Gastrocnemius medialis (tissue), 4 donors: ENCODE measurements around the gene KRTAP10-6. TPM values are rescaled to one million over a fixed set of nuclear protein-coding genes. Genes with fewer than 3 reads are reported as not detected.

Experiments used
- ATAC-seq, 2 donors: fragments of 150-250 bp; one replicate each; pipeline ENCODE4 v1.9.1; 2016
- DNase-seq, 2 donors: peaks; one replicate each; pipeline ENCODE4 v3.0.0-alpha.2; 2019
- H3K27ac ChIP-seq, 4 donors: fragments of 200-600 bp; sonication (generic); 1 replicate in 1 of 4; 2 replicates in 3 of 4; pipeline ENCODE4 v1.5.1; 2016 to 2018; ENCODE audit warnings: mild to moderate bottlenecking in 2 of 4, moderate library complexity in 1 of 4
- H3K27me3 ChIP-seq, 3 donors: fragments of 200-600 bp; sonication (generic) in 2 of 3; 1 replicate in 1 of 3; 2 replicates in 2 of 3; pipeline versions ENCODE4 v1.5.1 to v1.6.0; 2016 to 2019; ENCODE audit warnings: mild to moderate bottlenecking in 1 of 3, moderate library complexity in 1 of 3
- H3K36me3 ChIP-seq, 2 donors: fragments of 200-600 bp; sonication (generic) in 1 of 2; one replicate each; pipeline ENCODE4 v1.5.1; 2017 to 2018
- H3K4me1 ChIP-seq, 2 donors: fragments of 200-600 bp; sonication (generic) in 1 of 2; one replicate each; pipeline ENCODE4 v1.5.1; 2016 to 2017; ENCODE audit warnings: mild to moderate bottlenecking in 2 of 2
- H3K4me3 ChIP-seq, 4 donors: fragments of 200-600 bp; sonication (generic) in 3 of 4; 1 replicate in 1 of 4; 2 replicates in 3 of 4; pipeline ENCODE4 v1.5.1; 2016 to 2019; ENCODE audit warnings: mild to moderate bottlenecking in 2 of 4
- H3K9me3 ChIP-seq, 3 donors: fragments of 200-600 bp; sonication (generic) in 2 of 3; 1 replicate in 1 of 3; 2 replicates in 2 of 3; pipeline ENCODE4 v1.5.1; 2016 to 2019
- CTCF ChIP-seq, 5 experiments: fragments of 450-650 bp in 3 of 5; fragments of 200-600 bp in 2 of 5; sonication (generic) in 2 of 5; IDR thresholded peaks in 4 of 5; conservative IDR thresholded peaks in 1 of 5; 1 replicate in 4 of 5; 2 replicates in 1 of 5; pipeline ENCODE4 v1.5.1; 2016 to 2019; ENCODE audit warnings: antibody characterized with exemption in 5 of 5, mild to moderate bottlenecking in 3 of 5, moderate library complexity in 3 of 5
- POLR2A ChIP-seq, 2 donors: fragments of 450-650 bp; IDR thresholded peaks; one replicate each; pipeline ENCODE4 v1.6.1; 2017; ENCODE audit warnings: antibody characterized with exemption in 2 of 2, mild to moderate bottlenecking in 2 of 2, moderate library complexity in 2 of 2
- in situ Hi-C, 4 donors: fragments of 200-750 bp; cut with MboI; loops; one replicate each; pipeline versions ENCODE4 v1.15.0 to v1.8.0; 2017; ENCODE audit warnings: low sequenced_read_pairs in 4 of 4
- intact Hi-C: fragments of 100-400 bp; cut with DNase I; formaldehyde crosslinking; loops from one replicate; pipeline ENCODE4 v1.15.1; 2023; ENCODE audit warnings: low total_unique reads
- total RNA-seq, 4 donors: library from RNA; depleted of rRNA; stranded (reverse); fragments of >200 nt; gene quantifications; one replicate each; pipeline versions ENCODE4 v1.1.0 to v1.2.3, GENCODE V29; 2016

Gene KRTAP10-6
- total RNA-seq, 4 donors from 2014 or later: not detected

DNA sequence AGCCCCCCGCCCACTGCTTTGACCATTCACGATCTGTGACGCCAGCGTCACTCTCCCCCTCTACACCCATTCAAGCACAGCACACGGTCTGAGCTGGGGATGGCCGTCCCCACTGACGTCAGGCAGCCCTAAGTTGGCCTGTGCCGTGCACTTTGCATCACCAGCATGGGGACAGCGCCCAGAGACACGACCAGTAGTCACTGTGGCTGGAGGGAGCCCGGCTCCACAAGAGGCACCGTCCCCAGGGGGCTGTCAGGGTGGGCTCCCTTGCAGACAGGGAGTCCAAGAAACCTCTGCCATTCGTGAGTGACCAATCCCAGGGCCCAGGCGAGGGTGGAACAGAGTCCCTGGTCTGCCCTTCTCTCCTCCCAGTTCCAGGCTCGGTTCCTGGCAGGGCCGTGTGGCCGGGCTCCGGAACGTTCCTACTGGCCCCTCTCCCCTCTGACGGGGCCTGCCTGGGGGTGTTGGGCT is 21.9 kb upstream of the KRTAP10-6 start:
- no peak for DNase-seq
- TF ChIP-seq CTCF (IDR thresholded peaks at IDR 0.05 in 4 of 5, conservative IDR thresholded peaks at IDR 0.05 in 1 of 5): no peak
- TF ChIP-seq POLR2A (IDR thresholded peaks at IDR 0.05): no peak
- Histone ChIP-seq H3K4me1 (no peaks in the 10 kb centered on the region), H3K9me3 (no peaks in the 10 kb centered on the region), H3K4me3 (no peak overlapping the region), H3K36me3 (no peaks in the 10 kb centered on the region), H3K27ac (no peak overlapping the region), H3K27me3 (peaks cover 5 to 11% (median 5%) of the 10 kb centered on the region in 3 donors)
- intact Hi-C loops (no loop called here), in situ Hi-C loops (no loop called here)
- no peak for ATAC-seq

GRCh38 chr21:44613386-44614155 is 21.3 kb upstream of the KRTAP10-6 start:
- no peak for DNase-seq

DNA sequence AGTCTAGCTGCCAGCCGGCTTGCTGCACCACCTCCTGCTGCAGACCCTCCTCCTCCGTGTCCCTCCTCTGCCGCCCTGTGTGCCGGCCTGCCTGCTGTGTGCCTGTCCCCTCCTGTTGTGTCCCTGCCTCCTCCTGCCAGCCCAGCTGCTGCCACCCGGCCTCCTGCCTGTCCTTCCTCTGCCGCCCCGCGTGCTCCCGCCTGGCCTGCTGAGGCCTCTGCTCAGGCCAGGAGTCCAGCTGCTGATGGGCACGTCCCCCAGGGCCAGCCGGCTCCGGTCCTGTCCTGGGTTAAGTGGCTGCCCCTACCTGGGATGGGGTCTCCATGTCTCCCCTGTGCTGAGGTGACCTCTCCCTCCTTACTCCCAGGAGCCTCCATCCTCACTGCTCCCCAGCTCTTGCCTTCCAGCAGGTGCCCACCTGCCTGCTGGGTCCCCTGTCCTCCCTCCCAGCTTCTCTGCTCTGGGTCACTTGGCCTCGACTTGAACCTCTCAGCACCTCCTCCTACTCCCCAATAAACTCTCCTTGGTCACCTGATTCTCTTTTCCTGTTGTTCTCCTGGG is 20.4 kb upstream of the KRTAP10-6 start:
- H3K9me3 ChIP-seq: no peaks in the 10 kb centered on the region
- in situ Hi-C loops: no loop called here
- H3K27ac ChIP-seq: no peak overlapping the region
- no peak overlapping the region for H3K4me3 ChIP-seq
- DNase-seq: no peak
- H3K27me3 ChIP-seq: peaks cover 5 to 11% (median 5%) of the 10 kb centered on the region in 3 donors
- H3K4me1 ChIP-seq: no peaks in the 10 kb centered on the region
- intact Hi-C loops: no loop called here
- TF ChIP-seq POLR2A (IDR thresholded peaks at IDR 0.05) (no peak), CTCF (IDR thresholded peaks at IDR 0.05 in 4 of 5, conservative IDR thresholded peaks at IDR 0.05 in 1 of 5) (no peak)
- no peaks in the 10 kb centered on the region for H3K36me3 ChIP-seq
- ATAC-seq: no peak

More at GRCh38 chr21:44613386-44614155, 21.3 kb upstream of the KRTAP10-6 start:
- H3K4me1 ChIP-seq: no peaks in the 10 kb centered on the region
- no peaks in the 10 kb centered on the region for H3K9me3 ChIP-seq
- no peaks in the 10 kb centered on the region for H3K36me3 ChIP-seq
- peaks cover 5 to 11% (median 5%) of the 10 kb centered on the region in 3 donors for H3K27me3 ChIP-seq
- no peak for ATAC-seq
- in situ Hi-C loops (no loop called here), intact Hi-C loops (no loop called here)
- H3K4me3 ChIP-seq: no peak overlapping the region
- H3K27ac ChIP-seq: no peak overlapping the region
- TF ChIP-seq POLR2A (IDR thresholded peaks at IDR 0.05): no peak
- TF ChIP-seq CTCF (IDR thresholded peaks at IDR 0.05 in 4 of 5, conservative IDR thresholded peaks at IDR 0.05 in 1 of 5): no peak

DNA sequence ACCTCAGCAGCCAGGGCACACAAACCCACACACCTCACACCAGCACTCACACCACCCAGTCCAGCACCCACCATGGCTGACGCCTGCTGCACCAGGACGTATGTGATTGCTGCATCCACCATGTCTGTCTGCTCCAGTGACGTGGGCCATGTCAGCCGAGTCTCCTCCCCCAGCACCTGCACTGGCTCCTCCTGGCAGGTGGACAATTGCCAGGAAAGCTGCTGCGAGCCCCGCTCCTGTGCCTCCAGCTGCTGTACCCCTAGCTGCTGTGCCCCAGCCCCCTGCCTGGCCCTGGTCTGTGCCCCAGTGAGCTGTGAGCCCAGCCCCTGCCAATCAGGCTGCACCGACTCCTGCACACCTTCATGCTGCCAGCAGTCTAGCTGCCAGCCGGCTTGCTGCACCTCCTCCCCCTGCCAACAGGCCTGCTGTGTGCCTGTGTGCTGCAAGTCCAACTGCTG is 19.8 kb upstream of the KRTAP10-6 start, which contains the start of gene KRTAP10-8:
Gene KRTAP10-8 (plus strand): TSS at position 51 of the 458 bp plus-strand sequence. CDS start 22 bp downstream, at position 73.
- Histone ChIP-seq H3K27me3 (peaks cover 5 to 11% (median 5%) of the 10 kb centered on the region in 3 donors), H3K27ac (no peak within 1 kb of the TSS), H3K36me3 (no peaks in the 10 kb centered on the region), H3K4me1 (no peaks in the 10 kb centered on the region), H3K4me3 (no peak within 1 kb of the TSS), H3K9me3 (no peaks in the 10 kb centered on the region)
- TF ChIP-seq CTCF (IDR thresholded peaks at IDR 0.05 in 4 of 5, conservative IDR thresholded peaks at IDR 0.05 in 1 of 5): no peak
- no peak for TF ChIP-seq POLR2A (IDR thresholded peaks at IDR 0.05)
- in situ Hi-C loops: no loop called here
- intact Hi-C loops: no loop called here
- ATAC-seq (no peak), DNase-seq (no peak)
